Skeletal muscle satellite cell (primary cell): Measurements from ENCODE around the gene DDAH1. TPM values are rescaled to one million over a fixed set of nuclear protein-coding genes. Genes with fewer than 3 reads are reported as not detected.

ENCODE experiments used
- H3K27me3 ChIP-seq: 2 replicates; pipeline ENCODE4 v1.7.0; 2013; ENCODE audit warnings: low read length; ENCODE audit not compliant: control insufficient read depth, insufficient read depth
- H3K36me3 ChIP-seq: 2 replicates; pipeline ENCODE4 v1.7.0; 2013; ENCODE audit warnings: mild to moderate bottlenecking, control low read depth, low read length; ENCODE audit not compliant: insufficient read depth
- H3K4me1 ChIP-seq: 2 replicates; pipeline ENCODE4 v1.7.0; 2013; ENCODE audit warnings: low read length; ENCODE audit not compliant: control insufficient read depth, insufficient read depth
- H3K4me2 ChIP-seq: 2 replicates; pipeline ENCODE4 v1.7.0; 2013; ENCODE audit warnings: mild to moderate bottlenecking, low read length
- H3K4me3 ChIP-seq: 2 replicates; pipeline ENCODE4 v1.7.0; 2013; ENCODE audit warnings: low read length
- H3K9ac ChIP-seq: 2 replicates; pipeline ENCODE4 v1.7.0; 2013; ENCODE audit warnings: mild to moderate bottlenecking, low read depth, low read length, moderate library complexity
- H3K9me3 ChIP-seq: replicated peaks from 2 replicates; pipeline ENCODE4 v1.7.0; 2013; ENCODE audit warnings: mild to moderate bottlenecking, control low read depth, low read length
- small RNA-seq: library from RNA; depleted of rRNA; stranded (forward); fragments of <200 nt; gene quantifications from one replicate; pipeline ENCODE3, GENCODE V24; 2012

Gene DDAH1

DNA sequence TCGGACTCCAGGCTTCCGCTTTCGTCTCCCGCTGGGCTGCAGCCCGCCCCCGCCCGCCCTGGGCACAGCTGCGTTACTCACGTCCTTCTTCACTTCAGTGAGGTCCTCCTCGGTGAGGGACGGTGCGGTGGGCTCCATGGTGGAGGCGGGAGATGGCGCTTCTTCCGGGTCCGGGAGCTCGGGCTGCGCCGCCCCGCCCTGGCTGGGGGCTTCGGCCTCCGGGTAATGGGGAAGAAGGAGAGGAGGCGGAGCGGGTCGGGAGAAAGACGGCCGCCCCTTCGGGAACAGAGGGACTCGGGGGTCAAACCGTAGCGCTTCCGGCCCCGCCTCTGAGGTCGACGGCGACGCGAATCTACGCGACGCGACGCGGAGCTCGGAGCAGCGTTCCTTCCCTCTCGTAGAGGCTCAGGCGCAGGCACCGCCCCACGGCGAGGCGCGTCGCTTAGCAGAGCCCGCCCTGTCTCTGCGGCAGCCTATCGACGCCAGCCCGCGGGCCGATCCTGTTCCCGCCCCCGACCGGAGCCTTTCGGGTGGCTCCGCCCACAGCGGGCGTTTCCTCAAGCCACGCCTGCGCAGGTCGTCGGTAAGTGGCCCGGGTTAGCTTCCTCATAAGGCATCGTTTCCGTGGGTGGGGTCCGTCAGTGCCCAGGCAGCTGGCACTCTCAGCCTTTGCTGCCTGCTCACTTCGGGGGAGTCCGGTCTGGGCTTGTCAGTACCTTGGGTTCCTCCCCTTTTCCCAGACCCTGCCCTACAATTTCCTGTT lies 188.6 kb downstream of the DDAH1 start, which contains the start of gene BCL10:
TSS of gene BCL10 (minus strand) at position 418 of the 763 bp plus-strand sequence. CDS start at position 138, 280 bp downstream.
- Histone ChIP-seq H3K4me1 (peaks cover 33% of the 10 kb centered on the region), H3K4me2 (peak within 1 kb of the TSS; percentile 90), H3K27me3 (no peaks in the 10 kb centered on the region), H3K36me3 (peaks cover 14% of the 10 kb centered on the region), H3K4me3 (peak within 1 kb of the TSS; percentile 97), H3K9me3 (no peaks in the 10 kb centered on the region), H3K9ac (peak within 1 kb of the TSS; percentile 97)

DNA sequence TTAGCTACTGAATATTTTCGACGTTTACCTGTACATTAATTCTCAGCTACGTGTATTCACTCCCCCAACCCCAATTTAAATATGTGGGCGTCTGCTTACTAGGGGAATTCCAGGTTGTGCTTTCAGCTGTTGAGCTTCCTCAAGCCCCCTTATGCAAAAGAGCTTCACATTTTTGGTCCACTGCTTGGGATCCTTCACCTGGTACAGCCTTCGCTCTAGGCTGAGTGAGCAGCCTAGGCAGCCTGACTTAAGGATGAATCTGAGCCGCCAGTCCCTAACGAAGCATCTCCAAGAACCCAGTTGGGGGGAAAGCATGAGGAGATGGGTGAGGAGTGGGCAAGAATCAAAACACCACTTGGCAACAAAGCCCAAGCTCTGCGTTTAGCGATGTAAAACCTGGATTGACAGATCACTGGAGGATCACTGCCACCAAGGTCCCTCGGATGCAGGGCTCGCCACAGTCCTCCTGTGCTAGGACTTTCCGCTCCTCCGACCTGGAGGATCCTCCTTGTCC lies 189.2 kb downstream of the DDAH1 start:
- Histone ChIP-seq H3K36me3 (peaks cover 21% of the 10 kb centered on the region), H3K4me2 (peak overlapping the region; percentile 82), H3K9ac (peak overlapping the region; percentile 97), H3K4me1 (peaks cover 33% of the 10 kb centered on the region), H3K4me3 (peak overlapping the region; percentile 97), H3K9me3 (no peaks in the 10 kb centered on the region), H3K27me3 (no peaks in the 10 kb centered on the region)

DNA sequence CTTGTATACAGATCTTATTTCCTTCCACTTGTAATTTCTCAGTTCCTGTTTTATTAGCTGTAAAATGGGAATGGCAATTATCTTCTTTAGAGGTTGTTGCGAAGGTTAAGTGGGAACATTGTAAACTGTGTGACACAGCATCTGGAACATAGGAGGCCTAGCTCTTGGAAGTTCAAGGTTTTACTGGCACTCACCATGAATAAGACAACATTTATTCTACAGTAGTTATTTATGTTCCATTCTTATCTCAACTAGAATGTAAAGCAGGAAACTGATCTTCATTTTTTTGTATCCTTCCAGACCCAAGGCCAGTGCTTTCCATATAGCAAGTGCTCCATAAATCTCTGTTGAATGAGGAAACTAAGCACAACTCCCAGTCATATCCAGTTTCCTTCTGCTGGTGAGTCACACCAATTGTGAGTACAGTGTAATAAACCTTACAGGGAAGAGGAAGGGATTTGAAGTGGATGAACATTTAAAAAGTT lies 189.9 kb downstream of the DDAH1 start:
- H3K9ac ChIP-seq, result peak overlapping the region; percentile 97

DNA sequence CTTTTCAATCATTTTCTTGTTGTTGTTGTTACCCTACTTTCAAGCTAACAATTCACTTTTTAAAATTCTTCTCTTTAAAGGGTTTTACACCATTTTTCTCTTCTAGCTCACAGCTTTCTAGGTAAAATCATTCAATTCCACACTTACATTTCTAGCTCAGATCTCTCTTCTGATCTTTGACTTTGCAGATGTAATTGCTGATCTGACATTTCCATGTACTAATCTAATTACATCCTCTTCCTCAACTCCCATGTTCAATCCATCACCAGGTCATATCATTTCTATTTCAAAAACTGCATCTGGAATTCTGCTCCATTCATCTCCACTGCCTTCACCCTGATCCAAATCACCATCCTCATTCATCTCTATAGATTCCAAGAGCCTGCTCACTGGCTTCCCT lies 191.6 kb downstream of the DDAH1 start:
- Histone ChIP-seq H3K4me2 (peak overlapping the region; percentile 82), H3K36me3 (peaks cover 43% of the 10 kb centered on the region), H3K27me3 (no peaks in the 10 kb centered on the region), H3K9me3 (no peaks in the 10 kb centered on the region), H3K4me1 (peaks cover 21% of the 10 kb centered on the region), H3K9ac (no peak overlapping the region), H3K4me3 (peak overlapping the region; percentile 97)

More for the DNA sequence above, 189.9 kb downstream of the DDAH1 start:
- Histone ChIP-seq H3K36me3 (peaks cover 28% of the 10 kb centered on the region), H3K4me3 (peak overlapping the region; percentile 97), H3K4me2 (peak overlapping the region; percentile 82), H3K4me1 (peaks cover 33% of the 10 kb centered on the region), H3K27me3 (no peaks in the 10 kb centered on the region), H3K9me3 (no peaks in the 10 kb centered on the region)

DNA sequence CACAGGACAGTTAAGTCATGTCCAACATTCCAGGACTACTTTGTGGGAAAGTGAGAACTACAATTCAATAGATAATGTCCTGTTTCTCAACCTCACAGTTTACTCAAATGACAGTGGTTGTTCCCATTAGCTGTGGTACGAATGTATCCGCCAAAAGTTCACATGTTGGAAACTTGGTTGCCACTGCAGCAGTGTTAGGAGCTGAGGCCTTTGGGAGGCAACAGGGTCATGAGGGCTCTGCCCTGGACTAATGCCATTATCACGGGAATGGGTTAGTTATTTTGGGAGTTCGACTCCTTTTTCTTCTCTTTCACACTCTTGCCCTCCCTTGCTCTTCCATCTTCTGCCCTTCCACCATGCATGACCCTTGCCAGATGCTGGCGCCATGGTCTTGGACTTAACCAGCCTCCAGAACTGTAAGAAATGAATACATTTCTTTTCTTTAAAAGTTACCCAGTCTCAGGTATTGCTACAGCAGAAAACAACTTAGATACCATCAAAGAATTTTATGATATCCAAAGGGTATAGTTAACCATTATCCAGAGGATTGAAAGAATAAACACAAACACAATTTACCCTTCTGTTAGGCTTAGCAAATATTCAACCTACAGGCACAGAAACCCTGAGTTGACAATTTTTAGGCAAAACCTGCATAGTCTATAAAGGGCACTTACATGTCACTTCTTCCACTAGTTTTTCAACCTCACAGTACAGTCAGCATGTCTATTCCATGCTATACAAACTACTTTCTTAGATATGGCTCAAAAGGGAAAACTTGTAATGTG lies 196.0 kb downstream of the DDAH1 start:
- H3K4me2 ChIP-seq, result no peak overlapping the region
- H3K4me3 ChIP-seq, result no peak overlapping the region
- H3K36me3 ChIP-seq, result peaks cover 77% of the 10 kb centered on the region
- H3K27me3 ChIP-seq, result no peaks in the 10 kb centered on the region
- H3K9me3 ChIP-seq, result no peaks in the 10 kb centered on the region
- no peak overlapping the region for H3K9ac ChIP-seq
- H3K4me1 ChIP-seq, result peaks cover 12% of the 10 kb centered on the region

Small RNAs within 50 kb of the gene (small RNA-seq; reads per million reads assigned to genes)
- gene RF00019, result not detected
